ENCODE data around the gene CERS2.

DNA sequence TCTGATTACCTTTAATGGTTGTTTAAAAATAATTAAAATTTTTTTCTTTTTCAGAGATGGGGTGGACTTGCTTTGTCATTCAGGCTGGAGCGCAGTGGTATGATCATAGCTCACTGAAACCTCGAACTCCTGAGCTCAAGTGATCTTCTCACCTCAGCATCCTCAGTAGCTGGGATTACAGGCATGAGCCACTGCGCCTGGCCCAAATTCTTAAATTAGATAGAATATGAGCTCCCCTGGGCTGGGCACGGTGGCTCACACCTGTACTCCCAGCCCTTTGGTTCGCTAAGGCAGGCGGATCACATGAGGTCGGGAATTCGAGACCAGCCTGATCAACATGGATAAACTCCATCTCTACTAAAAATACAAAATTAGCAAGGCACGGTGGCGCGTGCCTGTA is 17.0 kb downstream of the CERS2 start:
- TF ChIP-seq CTCF (IDR thresholded peaks at IDR 0.05 in 4 of 5, conservative IDR thresholded peaks at IDR 0.05 in 1 of 5): no peak
- no peak for TF ChIP-seq POLR2A (IDR thresholded peaks at IDR 0.05)

Data from gastrocnemius medialis (tissue), 4 donors.